Jurkat, Clone E6-1 (cell line): ENCODE data around the gene FGF22. TPM values are rescaled to one million over a fixed set of nuclear protein-coding genes. Genes with fewer than 3 reads are reported as not detected.
"Not testable (repeated sequence)": the region's sequence is repeated elsewhere in the genome, so short reads cannot be mapped to it uniquely, and the experiment has no call there.

ENCODE experiments used
- DNase-seq: peaks from one replicate; pipeline ENCODE4 v3.0.0-alpha.2; 2011; ENCODE audit warnings: low read depth, low spot score
- H3K4me3 ChIP-seq: 2 replicates; pipeline ENCODE4 v1.5.1; 2011; ENCODE audit warnings: mild to moderate bottlenecking, low read length, control low read depth, moderate library complexity
- polyA plus RNA-seq: library from polyadenylated mRNA; unstranded; fragments of >200 nt; gene quantifications from one replicate; pipeline ENCODE4 v1.2.1, GENCODE V29; 2012; ENCODE audit warnings: missing spikeins; ENCODE audit not compliant: insufficient read length, insufficient read depth

FGF22 gene
- polyA plus RNA-seq: 0.74 TPM

DNA sequence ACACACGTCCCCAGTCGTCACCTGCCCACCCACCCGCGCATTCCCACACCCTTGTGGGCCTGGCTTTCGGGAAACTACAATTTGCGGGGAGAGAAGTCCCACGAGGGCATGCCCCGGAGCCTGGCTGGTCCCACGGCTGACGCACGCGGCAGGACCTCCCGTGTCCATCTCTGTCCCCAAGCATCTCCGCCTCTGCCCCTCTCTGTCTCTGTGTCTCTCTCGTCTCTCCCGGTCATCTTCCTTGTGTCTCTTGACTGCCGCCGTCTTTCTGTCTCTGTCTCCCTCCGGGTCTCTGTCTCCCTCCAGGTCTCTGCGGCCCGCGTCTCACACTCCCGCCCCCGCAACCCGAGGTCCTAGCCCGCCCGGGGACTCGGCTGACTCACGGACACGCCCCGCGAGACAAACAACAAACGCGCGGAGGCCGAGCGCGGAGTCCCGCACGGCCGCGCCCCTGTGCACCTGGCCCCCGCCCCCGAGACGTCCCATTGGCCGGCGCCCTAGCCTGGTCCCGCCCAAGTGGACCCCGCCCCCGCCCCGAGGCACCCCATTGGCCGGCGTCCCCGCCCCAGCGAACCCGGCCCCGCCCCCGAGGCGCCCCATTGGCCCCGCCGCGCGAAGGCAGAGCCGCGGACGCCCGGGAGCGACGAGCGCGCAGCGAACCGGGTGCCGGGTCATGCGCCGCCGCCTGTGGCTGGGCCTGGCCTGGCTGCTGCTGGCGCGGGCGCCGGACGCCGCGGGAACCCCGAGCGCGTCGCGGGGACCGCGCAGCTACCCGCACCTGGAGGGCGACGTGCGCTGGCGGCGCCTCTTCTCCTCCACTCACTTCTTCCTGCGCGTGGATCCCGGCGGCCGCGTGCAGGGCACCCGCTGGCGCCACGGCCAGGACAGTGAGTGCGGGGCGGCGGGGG lies at the start of gene FGF22:
FGF22 (plus strand) TSS at position 627 of the 908 bp plus-strand sequence; CDS start at position 674, 47 bp downstream.
- peak; percentile 66 for DNase-seq
- peak within 1 kb of the TSS; percentile 58 for H3K4me3 ChIP-seq

DNA sequence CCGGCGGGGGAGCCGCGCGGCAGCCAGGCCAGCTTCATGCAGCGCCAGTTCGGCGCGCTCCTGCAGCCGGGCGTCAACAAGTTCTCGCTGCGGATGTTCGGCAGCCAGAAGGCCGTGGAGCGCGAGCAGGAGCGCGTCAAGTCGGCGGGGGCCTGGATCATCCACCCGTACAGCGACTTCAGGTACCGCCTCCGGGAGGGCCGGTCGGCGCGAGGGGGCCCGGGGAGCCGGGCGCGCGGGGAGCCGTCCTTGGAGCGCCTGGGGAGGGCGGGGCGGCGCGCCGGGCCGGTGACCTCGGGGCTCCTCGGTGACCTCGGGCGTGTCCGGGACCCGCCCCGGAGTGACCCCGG lies 49.3 kb upstream of the FGF22 start:
- no peak for DNase-seq
- no peak overlapping the region for H3K4me3 ChIP-seq

DNA sequence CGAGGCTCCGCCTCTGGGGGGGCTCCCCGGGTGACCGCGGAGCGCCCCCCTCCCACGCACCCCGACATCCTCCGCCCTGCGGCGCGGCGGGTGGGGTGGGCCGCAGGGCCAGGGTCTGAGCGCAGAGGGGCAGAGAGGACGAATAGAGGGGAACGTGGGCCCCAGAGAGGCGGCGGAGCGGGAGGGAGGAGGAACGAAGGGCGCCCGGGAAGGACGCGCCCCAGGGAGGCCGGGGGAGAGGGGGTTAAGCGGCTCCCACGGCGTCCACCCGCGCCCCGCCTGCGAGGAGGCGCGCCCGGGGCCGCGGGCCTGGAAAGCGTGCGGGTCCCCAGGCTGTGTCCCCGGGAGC lies 49.0 kb upstream of the FGF22 start:
- no peak overlapping the region for H3K4me3 ChIP-seq
- DNase-seq: no peak

DNA sequence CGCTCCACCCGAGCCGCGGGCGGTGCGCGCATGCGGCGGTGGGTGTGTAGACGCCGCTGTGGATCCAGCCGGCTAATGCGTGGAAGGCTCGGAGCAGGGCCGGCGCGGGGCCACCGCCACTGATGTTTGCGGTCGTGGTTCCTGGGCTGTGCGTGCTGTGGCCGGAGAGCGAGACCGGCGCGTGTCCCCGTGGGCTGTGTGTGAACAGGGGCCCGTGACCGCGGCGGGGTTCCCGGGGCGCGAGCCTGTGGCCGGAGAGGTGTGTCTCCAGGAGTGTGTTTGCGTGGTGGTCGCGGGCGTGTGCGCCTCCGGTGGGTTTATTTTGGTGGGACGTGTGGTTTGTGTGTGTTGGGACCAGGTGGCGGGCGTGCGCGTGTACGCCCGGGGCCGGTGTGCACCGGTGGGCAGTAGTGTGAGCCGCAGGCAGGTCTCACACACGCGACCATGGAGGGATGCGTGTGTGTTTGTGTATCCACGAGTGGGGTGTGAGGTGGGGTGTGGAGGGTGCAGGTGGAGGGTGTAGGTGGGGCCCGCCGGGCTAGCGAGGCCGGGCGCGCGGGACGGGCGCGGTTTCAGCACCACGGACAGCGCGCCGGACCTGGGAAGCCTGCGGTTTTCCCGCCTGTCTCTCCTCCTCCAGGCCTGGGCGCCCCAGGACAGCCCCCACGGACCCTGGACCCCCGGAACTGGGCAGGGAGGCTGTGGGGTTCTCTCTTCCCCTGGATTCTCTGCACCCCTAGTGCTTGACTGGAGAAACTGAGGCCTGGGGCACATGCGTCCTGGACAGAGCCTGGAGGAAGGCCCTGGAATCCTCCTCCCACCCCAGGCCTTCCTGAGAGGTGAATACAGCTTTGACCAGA lies 48.4 kb upstream of the FGF22 start:
- no peak overlapping the region for H3K4me3 ChIP-seq
- no peak for DNase-seq

DNA sequence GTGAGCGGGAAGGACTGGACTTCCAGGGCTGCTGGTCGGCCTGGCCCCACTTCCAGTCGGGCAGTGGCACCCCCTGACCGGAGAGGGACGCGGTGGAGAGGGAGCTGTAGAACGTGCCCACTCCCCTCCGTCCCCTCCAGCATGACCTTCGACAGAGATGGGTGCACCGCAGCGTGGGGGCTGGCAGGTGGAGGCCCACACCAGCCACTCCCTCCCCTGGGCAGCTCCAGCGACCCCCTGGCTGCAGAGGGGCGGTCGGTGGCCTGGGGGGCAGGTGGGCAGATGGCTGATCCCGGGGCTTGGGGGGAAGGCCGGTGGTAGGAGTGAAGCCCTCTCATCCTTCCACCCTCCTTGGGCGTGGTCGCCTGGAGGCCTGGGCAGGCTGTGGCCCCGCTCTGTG lies 47.6 kb upstream of the FGF22 start:
- DNase-seq: no peak
- H3K4me3 ChIP-seq: no peak overlapping the region

DNA sequence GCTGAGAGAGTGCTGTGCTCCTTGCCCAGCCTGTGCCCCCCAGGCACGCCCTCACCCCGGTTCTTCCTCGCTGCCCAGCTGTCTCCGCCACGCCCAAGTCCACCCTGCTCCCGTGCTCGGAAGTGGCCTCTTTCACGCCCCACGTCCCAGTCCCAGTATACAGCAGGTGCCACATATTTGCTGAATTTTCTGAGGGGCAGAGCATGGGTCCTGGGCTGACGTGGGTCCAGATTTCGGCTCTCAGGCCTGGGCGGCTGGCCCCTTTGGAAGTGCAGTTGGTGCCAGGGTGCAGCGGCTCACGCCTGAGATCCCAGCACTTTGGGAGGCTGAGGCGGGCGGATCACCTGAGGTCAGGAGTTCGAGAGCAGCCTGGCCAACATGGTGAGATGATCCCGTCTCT lies 46.6 kb upstream of the FGF22 start:
- H3K4me3 ChIP-seq: no peak overlapping the region
- no peak for DNase-seq

DNA sequence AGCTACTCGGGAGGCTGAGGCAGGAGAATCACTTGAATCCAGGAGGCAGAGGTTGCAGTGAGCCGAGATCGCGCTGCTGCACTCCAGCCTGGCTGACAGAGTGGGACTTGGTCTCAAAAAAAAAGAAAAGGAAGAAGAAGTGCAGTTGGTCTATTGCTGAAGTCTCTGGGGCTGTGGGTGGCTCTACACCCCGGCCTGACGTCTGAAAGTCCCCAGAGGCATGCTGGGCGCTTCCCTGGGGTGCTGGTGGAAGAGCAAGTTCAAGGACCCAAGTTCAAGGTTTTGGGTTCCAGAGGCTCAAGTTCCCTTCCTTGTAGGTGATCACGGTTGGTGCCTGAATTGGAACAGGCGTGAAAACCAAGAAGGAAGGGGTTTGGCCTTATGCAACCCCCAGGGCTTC lies 46.2 kb upstream of the FGF22 start:
- DNase-seq: no peak
- no peak overlapping the region for H3K4me3 ChIP-seq

DNA sequence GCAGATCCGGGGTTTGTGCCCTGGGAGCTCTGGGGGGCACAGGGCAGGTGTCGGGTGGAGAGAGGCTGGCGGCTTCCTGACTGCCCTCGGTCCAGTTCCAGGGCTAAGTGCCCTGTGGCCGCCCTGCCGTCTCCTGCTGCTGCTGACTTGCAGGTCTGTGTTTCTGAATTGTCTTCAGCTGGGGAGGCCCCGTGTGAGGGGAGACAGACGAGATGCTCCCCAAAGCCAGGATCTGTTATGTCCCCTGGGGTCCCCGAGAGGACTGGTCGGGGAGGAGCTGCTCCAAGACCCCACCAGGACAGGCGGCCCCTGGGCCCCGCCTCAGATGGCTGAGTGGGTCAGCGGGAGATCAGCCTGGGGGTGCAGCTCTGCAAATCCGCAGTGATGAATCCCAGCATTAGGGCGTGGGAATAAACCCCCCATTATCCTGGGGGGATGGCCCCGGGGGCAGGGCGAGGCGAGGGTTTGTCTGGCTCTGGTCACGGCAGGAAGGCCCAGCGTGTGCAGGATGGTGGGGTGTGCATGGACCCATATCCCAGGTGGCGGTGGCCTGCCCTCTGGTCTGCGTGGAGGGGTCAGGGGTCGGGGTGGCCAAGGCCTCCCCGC lies 45.3 kb upstream of the FGF22 start:
- no peak overlapping the region for H3K4me3 ChIP-seq
- no peak for DNase-seq

DNA sequence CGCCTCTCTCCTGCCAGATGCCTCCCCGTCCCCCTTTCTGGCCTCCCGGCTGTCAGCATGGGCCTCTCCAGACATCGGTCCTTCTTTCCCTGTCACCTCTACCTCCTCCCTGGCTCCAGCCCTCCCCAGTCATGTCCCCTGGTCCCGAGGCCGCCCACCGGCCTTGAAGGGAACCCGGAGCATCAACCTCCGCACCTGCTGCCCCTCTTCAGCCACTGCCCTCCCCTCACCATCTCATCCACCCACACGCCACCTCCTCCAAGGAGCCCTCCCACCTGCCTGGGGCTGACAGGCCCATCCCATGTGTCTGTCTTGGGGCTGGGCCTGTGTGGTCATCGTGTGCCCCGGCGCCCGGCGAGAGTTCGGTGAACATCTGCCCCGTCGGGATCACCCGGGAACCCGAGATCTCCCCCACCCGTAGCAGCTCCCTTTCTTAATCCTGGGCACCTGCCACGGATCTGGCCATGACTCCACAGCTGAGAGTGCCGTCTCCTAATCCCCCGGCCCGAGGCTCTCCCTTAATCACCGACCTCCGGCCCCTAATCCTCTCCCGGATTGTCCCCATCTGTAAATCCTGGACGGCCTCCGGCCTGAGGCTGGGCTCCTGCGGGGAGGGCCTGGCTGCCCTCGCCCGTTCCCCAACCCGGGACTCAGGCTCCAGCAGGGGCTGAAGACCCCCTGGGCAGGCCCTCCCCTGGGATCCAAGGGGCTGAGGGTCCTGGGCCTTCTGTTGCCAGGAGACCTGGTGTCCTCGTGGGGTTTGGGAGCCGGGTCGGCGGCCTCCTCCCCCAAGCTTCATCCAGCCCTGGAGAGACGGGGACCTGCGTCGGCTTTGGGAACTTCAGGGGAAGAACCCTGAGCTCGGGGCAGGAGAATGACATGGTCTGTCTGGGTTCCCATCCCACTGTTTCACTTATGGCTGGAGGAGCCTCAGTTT lies 44.1 kb upstream of the FGF22 start:
- no peak overlapping the region for H3K4me3 ChIP-seq
- no peak for DNase-seq

DNA sequence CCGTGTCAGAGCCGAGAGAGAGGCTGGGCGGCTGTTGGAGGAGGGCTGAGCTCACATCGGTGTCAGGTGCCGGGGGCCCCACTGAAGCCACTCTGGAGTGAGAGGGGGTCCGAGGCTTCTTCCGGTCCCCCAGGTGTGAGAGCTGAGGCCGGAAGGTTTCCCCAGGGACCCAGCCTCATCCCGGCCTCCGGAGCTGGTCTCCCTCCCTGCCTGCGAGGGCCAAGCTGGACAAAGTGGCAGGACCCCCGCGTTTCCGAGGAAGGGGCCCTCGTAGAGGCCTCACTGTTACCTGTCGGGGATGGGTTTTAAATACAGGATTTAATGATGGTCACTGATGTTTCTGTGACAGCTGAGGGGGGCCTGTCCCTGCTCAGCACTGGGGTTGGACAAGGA lies 43.4 kb upstream of the FGF22 start:
- DNase-seq: no peak
- no peak overlapping the region for H3K4me3 ChIP-seq

DNA sequence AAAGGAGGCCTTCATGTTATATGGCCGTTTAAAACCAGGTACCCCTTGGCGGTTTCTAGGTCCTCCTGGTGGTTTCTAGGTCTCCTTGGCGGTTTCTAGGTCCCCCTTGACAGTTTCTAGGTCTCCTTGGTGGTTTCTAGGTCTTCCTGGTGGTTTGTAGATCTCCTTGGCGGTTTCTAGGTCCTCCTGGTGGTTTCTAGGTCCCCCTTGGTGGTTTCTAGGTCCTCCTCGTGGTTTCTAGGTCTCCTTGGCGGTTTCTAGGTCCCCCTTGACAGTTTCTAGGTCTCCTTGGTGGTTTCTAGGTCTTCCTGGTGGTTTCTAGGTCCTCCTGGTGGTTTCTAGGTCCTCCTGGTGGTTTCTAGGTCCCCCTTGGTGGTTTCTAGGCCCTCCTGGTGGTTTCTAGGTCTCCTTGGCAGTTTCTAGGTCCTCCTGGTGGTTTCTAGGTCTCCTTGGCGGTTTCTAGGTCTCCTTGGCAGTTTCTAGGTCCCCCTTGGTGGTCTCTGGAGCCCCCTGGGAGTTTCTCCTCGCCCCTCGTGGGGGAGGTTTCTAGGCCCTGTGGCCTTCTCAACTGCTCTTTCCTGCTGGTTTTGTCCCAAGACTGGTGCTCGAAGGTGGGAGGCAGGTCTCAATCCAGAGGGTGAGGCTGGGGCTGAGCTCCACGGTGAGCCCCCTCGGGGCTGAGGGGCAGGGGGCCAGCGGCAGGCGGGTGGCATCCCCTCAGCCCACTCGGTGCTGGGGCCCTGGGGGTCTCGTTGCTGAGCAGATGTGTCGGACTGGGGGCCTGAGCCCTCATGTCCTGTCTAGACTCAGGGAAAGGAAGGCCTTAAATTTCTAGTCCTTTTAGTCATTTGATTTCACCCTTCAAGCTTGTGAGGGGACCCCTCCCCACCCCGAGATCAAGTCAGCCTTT lies 42.0 kb upstream of the FGF22 start:
- DNase-seq: no peak
- H3K4me3 ChIP-seq: no peak overlapping the region

DNA sequence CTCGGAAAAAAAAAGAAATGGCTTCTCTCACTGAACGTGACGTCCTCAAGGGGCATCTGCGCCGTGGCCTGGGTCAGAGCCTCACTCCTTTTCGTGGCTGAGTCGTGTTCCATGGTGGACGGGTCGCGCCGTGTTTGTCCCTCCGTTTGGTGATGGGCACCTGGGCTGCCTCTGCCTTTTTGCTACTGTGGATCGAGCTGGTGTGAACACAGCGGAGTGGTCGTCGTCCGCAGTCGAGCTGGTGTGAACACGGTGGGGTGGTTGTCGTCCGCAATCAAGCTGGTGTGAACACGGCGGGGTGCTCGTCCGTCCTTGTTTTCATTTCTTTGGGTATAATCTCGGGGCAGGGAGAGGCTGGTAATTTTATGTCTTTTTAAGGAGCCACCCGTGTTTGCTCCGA lies 38.4 kb upstream of the FGF22 start:
- DNase-seq: no peak
- no peak overlapping the region for H3K4me3 ChIP-seq

DNA sequence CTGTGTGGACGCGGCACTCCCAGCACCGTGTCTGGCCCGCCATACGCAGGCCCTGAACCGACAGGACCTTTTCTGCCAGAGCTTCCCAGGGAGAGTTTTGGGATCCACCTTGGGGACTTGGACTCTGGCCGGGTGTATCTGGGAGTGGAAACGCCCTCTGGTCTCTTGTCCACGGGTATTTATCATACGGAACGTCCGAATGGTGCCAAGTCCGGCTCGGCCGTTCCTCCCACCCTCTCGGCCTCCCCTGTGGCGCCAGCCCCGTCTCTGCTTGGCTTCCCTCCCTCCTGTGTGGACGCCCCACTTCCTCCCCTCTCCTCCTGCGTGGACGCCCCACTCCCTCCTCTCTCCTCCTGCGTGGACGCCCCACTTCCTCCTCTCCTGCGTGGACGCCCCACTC lies 37.9 kb upstream of the FGF22 start:
- DNase-seq: no peak
- H3K4me3 ChIP-seq: no peak overlapping the region

DNA sequence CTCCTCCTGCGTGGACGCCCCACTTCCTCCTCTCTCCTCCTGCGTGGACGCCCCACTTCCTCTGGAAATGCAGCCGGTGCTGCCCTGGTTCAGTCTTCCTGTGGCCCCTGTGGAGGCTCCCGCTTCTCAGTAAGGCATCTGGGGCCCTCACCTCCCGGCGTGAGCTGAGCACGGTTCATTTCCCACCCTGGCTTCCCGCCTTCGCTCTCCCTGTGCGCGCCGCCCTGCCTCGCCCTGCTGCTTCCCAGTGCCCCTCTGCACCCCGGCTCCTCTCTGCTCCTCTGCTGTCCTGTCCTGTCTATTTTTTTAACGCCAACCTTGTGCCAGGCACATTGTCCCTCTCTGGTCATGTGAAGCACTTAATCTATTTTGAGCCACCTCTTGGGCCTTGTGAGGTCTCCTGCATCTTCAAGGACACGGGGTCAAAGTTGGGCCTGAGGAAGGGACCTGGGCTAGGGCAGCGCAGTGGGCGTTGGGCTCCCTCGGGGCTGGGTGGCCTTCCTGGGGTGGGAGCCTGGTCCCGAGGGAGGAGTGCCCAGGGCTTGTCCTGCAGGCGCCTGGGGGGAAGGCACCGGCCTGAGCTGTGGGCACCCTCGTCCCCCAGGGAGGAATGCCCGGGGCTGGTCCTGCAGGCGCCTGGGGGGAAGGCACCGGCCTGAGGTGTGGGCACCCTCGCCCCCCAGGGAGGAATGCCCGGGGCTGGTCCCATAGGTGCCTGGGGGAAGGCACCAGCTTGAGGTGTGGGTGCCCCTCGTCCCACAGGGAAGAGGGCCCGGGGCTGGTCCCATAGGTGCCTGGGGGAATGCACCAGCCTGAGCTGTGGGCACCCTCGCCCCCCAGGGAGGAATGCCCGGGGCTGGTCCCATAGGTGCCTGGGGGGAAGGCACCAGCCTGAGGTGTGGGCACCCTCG lies 37.0 kb upstream of the FGF22 start:
- DNase-seq: no peak
- H3K4me3 ChIP-seq: no peak overlapping the region

DNA sequence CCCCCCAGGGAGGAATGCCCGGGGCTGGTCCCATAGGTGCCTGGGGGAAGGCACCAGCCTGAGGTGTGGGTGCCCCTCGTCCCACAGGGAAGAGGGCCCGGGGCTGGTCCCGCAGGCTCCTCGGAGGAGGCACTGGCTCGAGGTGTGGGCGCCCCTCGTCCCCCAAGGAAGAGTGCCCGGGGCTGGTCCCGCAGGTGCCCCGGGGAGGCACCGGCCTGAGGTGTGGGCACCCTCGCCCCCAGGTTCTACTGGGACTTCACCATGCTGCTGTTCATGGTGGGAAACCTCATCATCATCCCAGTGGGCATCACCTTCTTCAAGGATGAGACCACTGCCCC lies 36.4 kb upstream of the FGF22 start:
- not testable (repeated sequence) for H3K4me3 ChIP-seq, DNase-seq

DNA sequence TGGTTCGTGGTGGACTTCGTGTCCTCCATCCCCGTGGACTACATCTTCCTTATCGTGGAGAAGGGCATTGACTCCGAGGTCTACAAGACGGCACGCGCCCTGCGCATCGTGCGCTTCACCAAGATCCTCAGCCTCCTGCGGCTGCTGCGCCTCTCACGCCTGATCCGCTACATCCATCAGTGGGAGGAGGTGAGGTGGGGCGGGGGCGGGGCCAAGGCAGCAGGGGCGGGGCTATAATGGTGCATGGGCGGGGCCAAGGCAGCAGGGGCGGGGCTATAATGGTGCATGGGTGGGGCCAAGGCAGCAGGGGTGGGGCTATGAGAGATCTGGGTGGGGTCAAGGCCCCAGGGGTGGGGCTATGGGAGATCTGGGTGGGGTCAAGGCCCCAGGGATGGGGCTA lies 35.9 kb upstream of the FGF22 start:
- not testable (repeated sequence) for H3K4me3 ChIP-seq, DNase-seq

DNA sequence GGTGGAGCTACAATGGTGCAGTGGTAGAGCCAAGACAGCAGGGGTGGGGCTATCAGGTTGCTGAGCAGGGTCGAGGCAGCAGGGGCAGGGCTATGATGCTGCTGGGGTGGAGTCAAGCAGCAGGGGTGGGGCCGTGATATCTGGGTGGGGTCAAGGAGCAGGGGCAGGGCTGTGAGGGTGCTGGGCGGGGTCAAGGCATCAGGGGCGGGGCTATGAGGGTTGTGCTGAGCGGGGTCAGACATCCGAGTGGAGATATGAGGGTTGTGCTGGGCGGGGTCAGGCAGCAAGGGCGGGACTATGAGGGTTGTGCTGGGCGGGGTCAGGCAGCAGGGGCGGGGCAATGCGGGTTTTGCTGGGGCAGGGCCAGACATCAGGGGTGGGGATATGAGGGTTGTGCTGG lies 35.3 kb upstream of the FGF22 start:
- H3K4me3 ChIP-seq: no peak overlapping the region
- DNase-seq: no peak
